A375 (cell line): Measurements from ENCODE around the gene TMEM31. TPM values are rescaled to one million over a fixed set of nuclear protein-coding genes. Genes with fewer than 3 reads are reported as not detected.

Experiments used
- total RNA-seq: library from RNA; depleted of rRNA; stranded (reverse); fragments of >200 nt; shearing (Covaris generic); gene quantifications from 2 replicates; pipeline ENCODE4 v1.2.3, GENCODE V29; 2014; rRNA removed

The TMEM31 gene
- total RNA-seq = not detected in 2 replicates

GRCh38 chrX:103710609-103711008 is at the start of gene TMEM31:
Gene TMEM31, plus strand, starts transcription at chrX:103710909. Its CDS starts 1,350 bp downstream, at chrX:103712259.

GRCh38 chrX:103686199-103687072 is 24.3 kb upstream of the TMEM31 start, which contains the start of gene MORF4L2:
Gene MORF4L2, minus strand, starts transcription at chrX:103686699. Its CDS starts 9,672 bp downstream, at chrX:103677027.

Other genes with a start within 250 kb of the TMEM31 start
- not detected in 2 replicates for gene RAB40A, start 191.4 kb upstream of the TMEM31 start, total RNA-seq
- gene TCEAL4, start 125.4 kb upstream of the TMEM31 start, total RNA-seq = 37.6 and 41.9 TPM in 2 replicates
- gene TCEAL3, start 102.9 kb upstream of the TMEM31 start, total RNA-seq = 15.4 and 16.2 TPM in 2 replicates
- 11.4 and 12.7 TPM in 2 replicates for gene TCEAL1, start 81.9 kb upstream of the TMEM31 start, total RNA-seq
- 342 and 361 TPM in 2 replicates for gene MORF4L2, start 24.2 kb upstream of the TMEM31 start, total RNA-seq
- 22.5 and 40.3 TPM in 2 replicates for gene PLP1, start 65.9 kb downstream of the TMEM31 start, total RNA-seq
- gene RAB9B, start 121.3 kb downstream of the TMEM31 start, total RNA-seq = 0.23 and 0.34 TPM in 2 replicates